HCT116 (cell line): ENCODE measurements around the gene SERPINB6. TPM values are rescaled to one million over a fixed set of nuclear protein-coding genes. Genes with fewer than 3 reads are reported as not detected.

Source experiments
- ATAC-seq: fragments of 200-7000 bp; cut with Tn5 transposase; 2 replicates; pipeline ENCODE4 v1.9.1; 2020; ENCODE audit warnings: mild to moderate bottlenecking, moderate library complexity
- BruUV-seq: library from RNA; stranded (reverse); fragments of 400-500 nt; replicated peaks from 2 replicates; lab custom pipeline; 2021; lab: Mats Ljungman, UMichigan
- CTCF ChIA-PET: fragments of 300-600 bp; sonication (Branson Sonifier 250); formaldehyde crosslinking; loops from one replicate; lab custom pipeline; 2021; ENCODE audit warnings: antibody characterized with exemption; lab: Charles Lee
- POLR2A ChIA-PET: fragments of 300-600, 350-600 bp; sonication (Branson Sonifier 250); formaldehyde crosslinking; loops from one replicate; lab custom pipeline; 2021; ENCODE audit warnings: antibody characterized with exemption; lab: Charles Lee
- RAD21 ChIA-PET, 2 experiments: fragments of 300-600 bp; sonication (Branson Sonifier 250); formaldehyde crosslinking; loops; one replicate each; lab custom pipeline; 2023; ENCODE audit warnings: low total read pairs in 2 of 2; ENCODE audit not compliant: uncharacterized antibody in 2 of 2, unreplicated experiment in 2 of 2, low non-redundant PET in 1 of 2; lab: Charles Lee
- DNase-seq: peaks from one replicate; pipeline ENCODE4 v3.0.0-alpha.2; 2010; ENCODE audit warnings: low read depth, low spot score
- H2AFZ ChIP-seq: fragments of 200-600 bp; shearing (Covaris generic), sonication (generic); 2 replicates; pipeline ENCODE4 v1.6.1; 2017; ENCODE audit warnings: low read depth, mixed run types, mixed read lengths, antibody characterized with exemption, low read length; ENCODE audit not compliant: poor library complexity, severe bottlenecking
- H3K27ac ChIP-seq: 2 replicates; pipeline ENCODE4 v1.5.1; 2012; ENCODE audit warnings: low read depth, low read length
- H3K27me3 ChIP-seq: fragments of 200-600 bp; sonication (generic); 2 replicates; pipeline ENCODE4 v1.6.1; 2016; ENCODE audit warnings: mixed run types, low read length, mixed read lengths; ENCODE audit not compliant: insufficient read depth
- H3K36me3 ChIP-seq, 2 experiments: fragments of 200-500 bp in 1 of 2; fragments of 200-600 bp in 1 of 2; sonication (Bioruptor generic) in 1 of 2; sonication (generic) in 1 of 2; 2 replicates each; pipeline versions ENCODE4 v1.5.1 to v1.6.1; 2014 to 2016; ENCODE audit warnings: low read length in 2 of 2, inconsistent platforms in 1 of 2, mixed read lengths in 1 of 2, mixed run types in 1 of 2; ENCODE audit not compliant: insufficient read depth in 2 of 2, control insufficient read depth in 1 of 2
- H3K4me1 ChIP-seq, 2 experiments: fragments of 200-600 bp in 1 of 2; sonication (generic) in 1 of 2; 2 replicates each; pipeline versions ENCODE4 v1.5.1 to v1.6.1; 2012 to 2017; ENCODE audit warnings: low read length in 2 of 2, inconsistent platforms in 1 of 2, mild to moderate bottlenecking in 1 of 2, mixed read lengths in 1 of 2, mixed run types in 1 of 2, moderate library complexity in 1 of 2; ENCODE audit not compliant: insufficient read depth in 2 of 2, control insufficient read depth in 1 of 2
- H3K4me2 ChIP-seq: fragments of 200-600 bp; sonication (generic); 2 replicates; pipeline ENCODE4 v1.6.1; 2017; ENCODE audit warnings: mixed run types, low read length, mixed read lengths
- H3K4me3 ChIP-seq, 2 experiments: fragments of 200-600 bp in 1 of 2; sonication (generic) in 1 of 2; replicated peaks in 1 of 2; 2 replicates each; pipeline ENCODE4 v1.5.1; 2011 to 2016; ENCODE audit warnings: low read length in 2 of 2, control low read depth in 1 of 2, low read depth in 1 of 2, mild to moderate bottlenecking in 1 of 2, mixed read lengths in 1 of 2, mixed run types in 1 of 2
- H3K79me2 ChIP-seq: fragments of 200-600 bp; sonication (generic); 2 replicates; pipeline ENCODE4 v1.6.1; 2017; ENCODE audit warnings: mild to moderate bottlenecking, mixed run types, low read length, moderate library complexity, mixed read lengths; ENCODE audit not compliant: insufficient read depth
- H3K9ac ChIP-seq: fragments of 200-600 bp; sonication (generic); 2 replicates; pipeline ENCODE4 v1.6.1; 2016; ENCODE audit warnings: low read length, mixed read lengths
- H3K9me2 ChIP-seq: fragments of 200-600 bp; sonication (generic), shearing (Covaris generic); 2 replicates; pipeline ENCODE4 v1.6.1; 2017; ENCODE audit warnings: mixed run types, mild to moderate bottlenecking, moderate library complexity; ENCODE audit not compliant: insufficient read depth
- H3K9me3 ChIP-seq, 2 experiments: fragments of 200-500 bp in 1 of 2; fragments of 200-600 bp in 1 of 2; sonication (Bioruptor generic) in 1 of 2; sonication (generic) in 1 of 2; 2 replicates each; pipeline ENCODE4 v1.6.1; 2014 to 2017; ENCODE audit warnings: low read length in 2 of 2, mixed read lengths in 2 of 2, inconsistent platforms in 1 of 2, low read depth in 1 of 2, mild to moderate bottlenecking in 1 of 2, mixed run types in 1 of 2, moderate library complexity in 1 of 2; ENCODE audit not compliant: control insufficient read depth in 1 of 2, insufficient read depth in 1 of 2
- H4K20me1 ChIP-seq: fragments of 200-600 bp; sonication (generic), shearing (Covaris generic); 2 replicates; pipeline ENCODE4 v1.6.1; 2017; ENCODE audit warnings: mixed run types, mild to moderate bottlenecking, moderate library complexity; ENCODE audit not compliant: insufficient read depth
- CEBPB ChIP-seq: IDR thresholded peaks from 2 replicates; pipeline ENCODE4 v1.6.1; 2012; ENCODE audit warnings: low read depth
- EGR1 ChIP-seq: IDR thresholded peaks from 2 replicates; pipeline ENCODE4 v1.6.1; 2012; ENCODE audit warnings: low read depth
- ELF1 ChIP-seq: IDR thresholded peaks from 2 replicates; pipeline ENCODE4 v1.6.1; 2012; ENCODE audit warnings: low read depth, borderline replicate concordance
- EZH2 ChIP-seq: fragments of 200-600 bp; sonication (generic); IDR thresholded peaks from 2 replicates; pipeline ENCODE4 v1.6.1; 2017; ENCODE audit warnings: antibody characterized with exemption, mixed run types
- FOSL1 ChIP-seq: IDR thresholded peaks from 2 replicates; pipeline ENCODE4 v1.6.1; 2012; ENCODE audit warnings: low read depth
- JUND ChIP-seq: IDR thresholded peaks from 2 replicates; pipeline ENCODE4 v1.6.1; 2012
- POLR2A ChIP-seq: IDR thresholded peaks from 2 replicates; pipeline ENCODE4 v1.7.0; 2011; ENCODE audit warnings: borderline replicate concordance; ENCODE audit not compliant: insufficient read depth, insufficient read length; ENCODE audit errors: extremely low read depth
- POLR2AphosphoS5 ChIP-seq: IDR thresholded peaks from 2 replicates; pipeline ENCODE4 v1.6.1; 2011; ENCODE audit warnings: mild to moderate bottlenecking, low read depth, low read length, moderate library complexity
- SIN3A ChIP-seq: IDR thresholded peaks from 2 replicates; pipeline ENCODE4 v1.6.1; 2012; ENCODE audit warnings: low read depth
- SP1 ChIP-seq: IDR thresholded peaks from 2 replicates; pipeline ENCODE4 v1.6.1; 2012; ENCODE audit warnings: low read depth
- SRF ChIP-seq: IDR thresholded peaks from 2 replicates; pipeline ENCODE4 v1.6.1; 2012; ENCODE audit warnings: low read depth
- ZFX ChIP-seq: fragments of 450-650 bp; IDR thresholded peaks from 2 replicates; pipeline ENCODE4 v1.6.1; 2017
- intact Hi-C: fragments of 100-400 bp; cut with micrococcal nuclease; formaldehyde crosslinking; loops from 2 replicates; pipeline ENCODE4 v1.10.0; 2022
- total RNA-seq: library from RNA; stranded (reverse); gene quantifications from one replicate; pipeline ENCODE4 v1.2.1, GENCODE V29; 2021; ENCODE audit not compliant: unreplicated experiment
- TF ChIP-seq, protein P1 (sequence below): IDR thresholded peaks from 2 replicates; pipeline ENCODE4 v1.6.1; 2012
- TF ChIP-seq, protein P2 (sequence below): IDR thresholded peaks from 2 replicates; pipeline ENCODE4 v1.6.1; 2012; ENCODE audit warnings: low read depth
- TF ChIP-seq, protein P3 (sequence below): IDR thresholded peaks from 2 replicates; pipeline ENCODE4 v1.6.1; 2012
- TF ChIP-seq, protein P4 (sequence below): IDR thresholded peaks from 2 replicates; pipeline ENCODE4 v1.6.1; 2011; ENCODE audit warnings: mild to moderate bottlenecking, low read length, moderate library complexity; ENCODE audit not compliant: insufficient replicate concordance; ENCODE audit errors: extremely low read depth

The SERPINB6 gene
- total RNA-seq, 1 experiment from 2014 or later = 103 TPM

DNA sequence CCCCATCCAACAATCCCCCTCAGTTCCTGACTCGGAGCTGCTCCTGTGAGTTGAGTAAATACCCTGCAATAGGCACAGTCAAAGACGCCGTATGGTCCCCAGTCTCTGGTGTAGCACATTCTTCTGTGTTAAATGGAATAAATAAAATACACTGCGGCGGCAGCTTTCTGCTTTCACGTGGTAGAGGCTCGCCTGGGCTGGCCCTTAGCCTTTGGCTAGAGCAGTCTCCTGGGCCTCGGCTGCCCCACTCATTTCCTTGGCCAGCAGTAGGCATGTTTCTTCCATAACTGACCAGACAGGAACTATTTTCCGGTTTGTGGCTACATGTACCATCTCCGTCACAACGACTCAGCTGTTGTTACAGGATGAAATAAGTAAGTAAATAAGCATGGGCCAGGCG, 20.7 kb downstream of the SERPINB6 start:
- ChIA-PET CTCF (interaction anchor here (1.0 kb wide), 1 partner anchor 39 kb away, joined by 3 read pairs; no protein-coding TSS in a partner anchor), POLR2A (interaction anchor here (1.0 kb wide), 1 partner anchor 39 kb away, joined by 3 read pairs; no protein-coding TSS in a partner anchor), RAD21 (no interaction called here)
- no peaks in the 10 kb centered on the region for H3K79me2 ChIP-seq
- no peaks in the 10 kb centered on the region for H3K27me3 ChIP-seq
- DNase-seq = no peak
- intact Hi-C loops = no loop called here
- H3K9me2 ChIP-seq = no peaks in the 10 kb centered on the region
- no peak overlapping the region for H3K9ac ChIP-seq
- peaks cover 10 to 18% of the 10 kb centered on the region in 2 experiments for H3K4me1 ChIP-seq
- H3K4me2 ChIP-seq = no peak overlapping the region
- H3K9me3 ChIP-seq = no peaks in the 10 kb centered on the region
- H2AFZ ChIP-seq = no peak overlapping the region
- no peak overlapping the region for H3K4me3 ChIP-seq
- H3K36me3 ChIP-seq = peaks cover 5 to 17% of the 10 kb centered on the region in 2 experiments; a peak in 3 of 4 replicates
- TF ChIP-seq SIN3A (no peak), EGR1 (no peak), JUND (no peak), POLR2A (no peak), POLR2AphosphoS5 (no peak), FOSL1 (no peak)
- H4K20me1 ChIP-seq = no peaks in the 10 kb centered on the region
- BruUV-seq = no TSS peak
- ATAC-seq = no peak
- H3K27ac ChIP-seq = no peak overlapping the region

DNA sequence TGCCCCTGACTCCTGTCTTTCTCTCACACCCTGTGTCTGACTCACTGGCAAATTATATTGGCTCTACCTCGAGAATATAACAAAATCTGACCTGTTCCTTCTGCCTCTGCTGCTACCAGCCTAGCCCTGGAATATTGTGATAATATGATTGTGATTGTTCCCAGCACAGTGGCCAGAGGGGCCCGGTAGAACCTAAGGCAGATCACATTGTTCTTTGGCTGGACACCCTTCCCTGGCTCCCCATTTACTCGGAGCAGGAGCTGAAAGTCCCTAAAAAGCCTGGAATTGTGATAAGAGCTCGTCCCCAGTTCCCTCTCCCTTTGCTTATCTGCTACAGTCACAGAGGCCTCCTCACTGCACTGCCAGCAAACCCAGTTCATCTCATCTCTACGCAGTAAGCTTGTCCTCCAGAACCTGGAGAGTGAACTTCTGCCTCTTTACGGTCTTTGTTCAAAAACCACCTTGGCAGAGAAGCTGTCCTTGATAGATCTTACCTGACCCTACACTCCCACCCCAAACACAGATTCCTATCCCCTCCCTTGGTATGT, 21.8 kb downstream of the SERPINB6 start:
- ATAC-seq (no peak), DNase-seq (no peak)
- intact Hi-C loops = no loop called here
- H3K4me1 ChIP-seq = peaks cover 10 to 18% of the 10 kb centered on the region in 2 experiments
- no peaks in the 10 kb centered on the region for H3K79me2 ChIP-seq
- POLR2A ChIA-PET = interaction anchor here (1.0 kb wide), 1 partner anchor 40 kb away, joined by 3 read pairs; no protein-coding TSS in a partner anchor
- RAD21 ChIA-PET = no interaction called here
- H3K36me3 ChIP-seq = peaks cover 5 to 17% of the 10 kb centered on the region in 2 experiments; a peak in 3 of 4 replicates
- no TSS peak for BruUV-seq
- no peaks in the 10 kb centered on the region for H3K9me3 ChIP-seq
- CTCF ChIA-PET = no interaction called here
- H3K4me3 ChIP-seq = no peak overlapping the region
- no peaks in the 10 kb centered on the region for H4K20me1 ChIP-seq
- H3K9ac ChIP-seq = no peak overlapping the region
- H3K9me2 ChIP-seq = no peaks in the 10 kb centered on the region
- no peak overlapping the region for H3K4me2 ChIP-seq
- no peak overlapping the region for H3K27ac ChIP-seq
- H2AFZ ChIP-seq = no peak overlapping the region
- no peaks in the 10 kb centered on the region for H3K27me3 ChIP-seq
- TF ChIP-seq SP1 (no peak), EZH2 (no peak), SRF (no peak), JUND (no peak), EGR1 (no peak), SIN3A (no peak), ZFX (no peak), ELF1 (no peak), CEBPB (no peak), POLR2A (no peak)
- TF ChIP-seq, protein P1, sequence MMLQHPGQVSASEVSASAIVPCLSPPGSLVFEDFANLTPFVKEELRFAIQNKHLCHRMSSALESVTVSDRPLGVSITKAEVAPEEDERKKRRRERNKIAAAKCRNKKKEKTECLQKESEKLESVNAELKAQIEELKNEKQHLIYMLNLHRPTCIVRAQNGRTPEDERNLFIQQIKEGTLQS = no peak
- TF ChIP-seq, protein P2, sequence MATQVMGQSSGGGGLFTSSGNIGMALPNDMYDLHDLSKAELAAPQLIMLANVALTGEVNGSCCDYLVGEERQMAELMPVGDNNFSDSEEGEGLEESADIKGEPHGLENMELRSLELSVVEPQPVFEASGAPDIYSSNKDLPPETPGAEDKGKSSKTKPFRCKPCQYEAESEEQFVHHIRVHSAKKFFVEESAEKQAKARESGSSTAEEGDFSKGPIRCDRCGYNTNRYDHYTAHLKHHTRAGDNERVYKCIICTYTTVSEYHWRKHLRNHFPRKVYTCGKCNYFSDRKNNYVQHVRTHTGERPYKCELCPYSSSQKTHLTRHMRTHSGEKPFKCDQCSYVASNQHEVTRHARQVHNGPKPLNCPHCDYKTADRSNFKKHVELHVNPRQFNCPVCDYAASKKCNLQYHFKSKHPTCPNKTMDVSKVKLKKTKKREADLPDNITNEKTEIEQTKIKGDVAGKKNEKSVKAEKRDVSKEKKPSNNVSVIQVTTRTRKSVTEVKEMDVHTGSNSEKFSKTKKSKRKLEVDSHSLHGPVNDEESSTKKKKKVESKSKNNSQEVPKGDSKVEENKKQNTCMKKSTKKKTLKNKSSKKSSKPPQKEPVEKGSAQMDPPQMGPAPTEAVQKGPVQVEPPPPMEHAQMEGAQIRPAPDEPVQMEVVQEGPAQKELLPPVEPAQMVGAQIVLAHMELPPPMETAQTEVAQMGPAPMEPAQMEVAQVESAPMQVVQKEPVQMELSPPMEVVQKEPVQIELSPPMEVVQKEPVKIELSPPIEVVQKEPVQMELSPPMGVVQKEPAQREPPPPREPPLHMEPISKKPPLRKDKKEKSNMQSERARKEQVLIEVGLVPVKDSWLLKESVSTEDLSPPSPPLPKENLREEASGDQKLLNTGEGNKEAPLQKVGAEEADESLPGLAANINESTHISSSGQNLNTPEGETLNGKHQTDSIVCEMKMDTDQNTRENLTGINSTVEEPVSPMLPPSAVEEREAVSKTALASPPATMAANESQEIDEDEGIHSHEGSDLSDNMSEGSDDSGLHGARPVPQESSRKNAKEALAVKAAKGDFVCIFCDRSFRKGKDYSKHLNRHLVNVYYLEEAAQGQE = no peak
- TF ChIP-seq, protein P3, sequence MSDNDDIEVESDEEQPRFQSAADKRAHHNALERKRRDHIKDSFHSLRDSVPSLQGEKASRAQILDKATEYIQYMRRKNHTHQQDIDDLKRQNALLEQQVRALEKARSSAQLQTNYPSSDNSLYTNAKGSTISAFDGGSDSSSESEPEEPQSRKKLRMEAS = no peak
- TF ChIP-seq, protein P4, sequence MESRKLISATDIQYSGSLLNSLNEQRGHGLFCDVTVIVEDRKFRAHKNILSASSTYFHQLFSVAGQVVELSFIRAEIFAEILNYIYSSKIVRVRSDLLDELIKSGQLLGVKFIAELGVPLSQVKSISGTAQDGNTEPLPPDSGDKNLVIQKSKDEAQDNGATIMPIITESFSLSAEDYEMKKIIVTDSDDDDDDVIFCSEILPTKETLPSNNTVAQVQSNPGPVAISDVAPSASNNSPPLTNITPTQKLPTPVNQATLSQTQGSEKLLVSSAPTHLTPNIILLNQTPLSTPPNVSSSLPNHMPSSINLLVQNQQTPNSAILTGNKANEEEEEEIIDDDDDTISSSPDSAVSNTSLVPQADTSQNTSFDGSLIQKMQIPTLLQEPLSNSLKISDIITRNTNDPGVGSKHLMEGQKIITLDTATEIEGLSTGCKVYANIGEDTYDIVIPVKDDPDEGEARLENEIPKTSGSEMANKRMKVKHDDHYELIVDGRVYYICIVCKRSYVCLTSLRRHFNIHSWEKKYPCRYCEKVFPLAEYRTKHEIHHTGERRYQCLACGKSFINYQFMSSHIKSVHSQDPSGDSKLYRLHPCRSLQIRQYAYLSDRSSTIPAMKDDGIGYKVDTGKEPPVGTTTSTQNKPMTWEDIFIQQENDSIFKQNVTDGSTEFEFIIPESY = no peak
